Germinal center (tissue), 1 donor: ENCODE data around the gene MBD3L5.
"Not testable (repeated sequence)": the region's sequence is repeated elsewhere in the genome, so short reads cannot be mapped to it uniquely, and the experiment has no call there.

ENCODE experiments used
- DNase-seq: peaks from one replicate; pipeline ENCODE4 v3.0.0; 2012; ENCODE audit warnings: mixed read lengths, low spot score

Gene MBD3L5

GRCh38 chr19:7030278-7030677, at the start of gene MBD3L5:
Gene MBD3L5 (plus strand): TSS chr19:7030578. CDS start chr19:7030612, 34 bp downstream.
- not testable (repeated sequence) for DNase-seq

- no peak for DNase-seq
Measured at GRCh38 chr19:6983448-6983847, 46.9 kb upstream of the MBD3L5 start.

- DNase-seq = no peak
Measured at GRCh38 chr19:6987850-6988249, 42.5 kb upstream of the MBD3L5 start.

GRCh38 chr19:6988257-6988656, 42.1 kb upstream of the MBD3L5 start:
- DNase-seq = no peak

DNA sequence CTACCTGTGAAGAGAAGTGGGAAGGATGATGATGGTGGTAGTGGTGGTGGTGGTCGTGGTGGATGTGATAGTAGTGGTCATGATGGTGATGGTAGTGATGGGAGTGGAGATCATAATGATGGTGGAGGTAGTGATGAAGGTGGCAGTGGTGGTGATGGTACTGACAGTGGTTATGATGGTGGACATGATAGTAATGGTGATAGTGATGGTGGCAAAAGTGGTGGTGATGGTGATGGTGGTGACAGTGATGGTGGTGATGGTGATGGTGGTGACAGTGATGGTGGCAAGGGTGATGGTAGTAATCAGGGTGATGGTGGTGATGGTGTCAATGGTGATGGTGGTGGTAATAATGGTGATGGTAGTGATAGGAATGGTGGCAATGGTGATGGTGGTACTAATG, 35.3 kb upstream of the MBD3L5 start:
- DNase-seq = no peak

DNA sequence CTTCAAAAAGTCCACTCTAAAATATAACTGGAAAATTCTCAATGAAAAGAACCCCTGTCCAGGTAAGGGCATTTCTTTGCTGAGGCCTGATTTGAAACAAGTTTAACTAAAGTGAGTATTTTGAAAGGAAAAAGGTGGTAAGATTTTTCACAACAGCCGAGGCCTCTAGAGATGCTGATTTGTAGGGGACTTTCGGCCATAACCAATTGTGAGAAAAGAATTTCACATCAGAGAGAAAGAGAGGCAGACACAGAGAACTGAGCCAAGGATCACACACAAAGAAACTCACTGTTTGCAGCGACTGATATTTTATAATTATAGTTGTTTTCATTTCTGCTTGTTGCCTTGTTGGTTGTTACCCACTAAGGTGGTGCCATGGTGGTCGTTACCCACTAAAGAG, 33.6 kb upstream of the MBD3L5 start:
- no peak for DNase-seq

- no peak for DNase-seq
Measured at GRCh38 chr19:6997679-6998445, 32.5 kb upstream of the MBD3L5 start.

GRCh38 chr19:6999933-7000332, 30.4 kb upstream of the MBD3L5 start:
- no peak for DNase-seq

GRCh38 chr19:7000333-7000732, 30.0 kb upstream of the MBD3L5 start:
- no peak for DNase-seq

GRCh38 chr19:7000816-7001215, 29.6 kb upstream of the MBD3L5 start:
- no peak for DNase-seq

DNA sequence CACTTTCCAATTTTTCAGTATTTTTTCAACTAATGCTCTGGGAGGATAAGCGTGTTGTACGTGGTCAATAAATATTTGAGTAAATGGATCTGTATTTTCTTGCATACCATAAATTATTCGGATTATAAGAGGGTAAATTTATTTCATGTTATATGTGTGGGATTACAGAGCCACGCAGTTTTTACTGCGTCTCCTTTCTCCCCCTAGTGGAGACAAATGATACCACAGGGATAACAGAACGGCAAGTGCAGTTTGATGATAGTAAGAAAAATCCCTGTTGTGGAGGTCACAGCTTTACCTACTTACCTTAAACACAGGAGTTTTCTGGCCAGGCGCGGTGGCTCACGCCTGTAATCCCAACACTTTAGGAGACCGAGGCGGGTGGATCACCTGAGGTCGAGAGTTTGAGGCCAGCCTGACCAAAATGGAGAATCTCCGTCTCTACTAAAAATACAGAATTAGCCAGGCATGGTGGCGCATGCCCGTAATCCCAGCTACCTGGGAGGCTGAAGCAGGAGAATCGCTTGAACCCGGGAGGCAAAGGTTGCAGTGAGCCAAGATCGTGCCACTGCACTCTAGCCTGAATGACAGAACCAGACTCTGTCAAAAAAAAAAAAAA, 26.0 kb upstream of the MBD3L5 start:
- DNase-seq = no peak

DNA sequence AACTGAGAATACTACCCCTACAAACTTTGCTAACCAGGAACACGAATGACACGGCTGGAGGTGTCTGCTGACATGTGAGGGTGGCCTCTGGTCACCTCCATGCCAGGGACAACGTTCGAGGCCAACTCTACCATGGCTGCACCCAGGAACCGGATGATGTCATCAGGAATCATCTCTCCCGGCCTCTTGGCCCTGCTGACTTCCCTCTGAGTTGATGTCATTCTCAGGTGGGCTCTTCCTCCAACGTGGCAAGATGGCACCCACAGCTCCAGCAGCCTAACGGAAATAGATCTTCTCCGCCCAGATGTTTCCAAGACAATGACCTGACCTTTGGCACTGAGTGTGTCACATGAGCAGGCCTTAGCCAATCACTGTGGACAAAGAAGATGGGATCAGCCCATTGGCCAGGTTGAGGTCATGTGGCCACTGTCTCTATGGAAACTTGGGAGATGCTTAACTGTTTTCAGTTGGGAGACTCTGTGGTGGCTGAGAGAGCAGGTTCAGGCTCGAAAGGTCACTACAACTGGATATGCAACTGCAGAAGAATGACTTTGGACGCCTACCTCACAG, 24.2 kb upstream of the MBD3L5 start:
- no peak for DNase-seq

DNA sequence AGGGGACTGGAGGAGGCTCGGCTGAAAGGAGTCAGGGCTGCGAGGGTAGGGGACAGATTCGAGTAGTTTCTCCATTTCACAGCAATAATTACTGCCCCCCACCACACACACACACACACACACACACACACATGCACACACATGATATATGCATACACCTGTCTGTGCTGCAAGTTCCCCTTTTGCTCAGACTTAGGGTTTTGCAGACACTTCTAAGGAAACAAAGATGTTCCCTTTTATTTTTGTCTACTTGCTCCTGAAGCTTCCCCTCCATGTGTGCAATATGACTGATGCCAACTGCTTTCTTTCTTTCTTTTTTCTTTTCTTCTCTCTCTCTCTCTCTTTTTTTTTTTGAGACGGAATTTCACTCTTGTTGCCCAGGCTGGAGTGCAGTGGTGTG, 22.5 kb upstream of the MBD3L5 start:
- DNase-seq = no peak

DNA sequence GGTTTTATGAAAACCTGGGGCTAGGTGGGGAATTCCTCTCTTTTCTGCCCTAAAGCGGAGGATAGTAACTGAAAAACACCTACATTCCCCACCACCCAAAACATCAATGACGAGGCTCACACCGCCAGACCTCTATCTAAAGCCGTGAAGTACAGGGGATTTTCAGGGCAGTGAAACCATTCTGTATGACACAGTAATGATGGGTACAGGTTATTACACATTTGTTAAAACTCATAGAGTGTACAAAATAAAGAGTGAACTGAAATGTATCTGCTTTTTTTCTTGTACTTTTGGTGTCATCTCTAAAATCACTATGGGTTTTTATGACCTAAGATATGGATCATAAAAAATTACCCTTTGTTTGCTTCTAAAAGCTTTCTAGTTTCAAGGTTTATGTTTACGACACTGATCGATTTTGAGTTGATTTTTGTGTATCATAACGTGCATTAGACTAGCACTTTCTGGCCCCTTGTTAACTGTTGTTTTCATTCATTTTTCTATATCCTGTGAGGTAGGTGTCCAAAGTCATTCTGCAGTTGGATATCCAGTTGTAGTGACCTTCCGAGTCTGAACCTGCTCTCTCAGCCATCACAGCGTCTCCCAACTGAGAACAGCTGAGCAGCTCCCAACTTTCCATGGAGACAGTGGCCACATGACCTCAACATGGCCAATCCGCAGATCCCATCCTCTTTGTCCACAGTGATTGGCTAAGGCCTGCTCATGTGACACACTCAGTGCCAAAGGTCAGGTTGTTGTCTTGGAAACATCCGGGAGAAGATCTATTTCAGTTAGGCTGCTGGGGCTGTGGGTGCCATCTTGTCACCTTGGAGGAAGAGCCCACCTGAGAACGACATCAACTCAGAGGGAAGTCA, 19.4 kb upstream of the MBD3L5 start:
- DNase-seq = no peak

- DNase-seq = no peak
Measured at GRCh38 chr19:7013678-7014077, 16.7 kb upstream of the MBD3L5 start.

DNA sequence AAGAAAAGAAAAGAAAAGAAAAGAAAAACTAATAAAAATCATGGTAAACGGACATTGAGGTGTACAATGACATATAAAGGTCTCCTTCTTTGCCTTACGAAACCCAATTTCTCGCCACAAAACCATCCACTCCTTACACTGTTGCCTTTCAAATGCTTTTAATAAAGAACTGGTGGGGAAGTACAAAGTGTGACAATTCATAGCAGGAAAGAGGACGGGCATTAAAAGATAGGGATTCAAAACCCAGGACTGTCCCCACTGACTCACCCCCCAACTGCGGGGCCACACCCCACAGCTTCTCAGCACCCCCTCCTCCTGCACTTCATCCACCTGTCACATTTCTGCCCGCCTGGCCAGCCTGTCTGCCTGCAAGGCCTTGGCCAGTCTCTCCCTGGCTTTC, 11.6 kb upstream of the MBD3L5 start:
- no peak for DNase-seq

DNA sequence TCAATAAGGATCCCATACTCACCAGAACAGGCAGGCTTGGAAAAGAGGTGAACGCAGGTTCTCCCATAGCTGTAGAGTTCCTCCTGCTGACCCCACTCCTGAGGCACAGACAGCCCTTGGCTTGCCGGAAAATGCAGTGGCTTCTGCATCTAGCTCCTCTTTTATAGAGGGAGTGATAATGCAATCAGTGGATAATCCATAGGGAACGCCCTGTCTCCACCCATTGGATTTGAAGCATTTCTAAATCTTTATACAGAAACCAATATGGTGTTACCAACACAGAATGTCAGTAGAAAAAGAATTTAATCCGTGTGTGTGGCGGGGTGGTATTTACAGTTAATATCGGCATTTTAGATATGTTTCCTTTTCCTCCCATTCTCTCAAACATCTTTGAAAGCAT, 9.0 kb upstream of the MBD3L5 start, which contains the start of gene MBD3L2B:
Gene MBD3L2B (minus strand): TSS at position 101 of the 400 bp plus-strand sequence. CDS start 34 bp downstream, at position 67.
- not testable (repeated sequence) for DNase-seq

- DNase-seq = not testable (repeated sequence)
Measured at GRCh38 chr19:7028790-7029189, 1.6 kb upstream of the MBD3L5 start.

DNA sequence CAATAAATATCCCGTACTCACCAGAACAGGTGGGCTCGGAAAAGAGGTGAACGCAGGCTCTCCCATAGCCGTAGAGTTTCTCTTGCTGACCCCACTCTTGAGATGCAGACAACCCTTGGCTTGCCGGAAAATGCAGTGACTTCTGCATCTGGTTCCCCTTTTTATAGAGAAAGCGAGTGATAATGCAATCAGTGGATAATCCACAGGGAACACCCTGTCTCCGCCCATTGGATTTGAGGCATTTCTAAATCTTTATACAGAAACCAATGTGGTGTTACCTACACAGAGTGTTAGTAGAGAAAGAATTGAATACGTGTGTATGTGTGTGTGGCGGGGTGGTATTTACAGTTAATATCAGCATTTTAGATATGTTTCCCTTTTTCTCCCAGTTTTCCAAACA, 9.7 kb downstream of the MBD3L5 start, which contains the start of gene MBD3L4:
Gene MBD3L4 (minus strand): TSS at position 101 of the 400 bp plus-strand sequence. CDS start 35 bp downstream, at position 66.
- DNase-seq = not testable (repeated sequence)

DNA sequence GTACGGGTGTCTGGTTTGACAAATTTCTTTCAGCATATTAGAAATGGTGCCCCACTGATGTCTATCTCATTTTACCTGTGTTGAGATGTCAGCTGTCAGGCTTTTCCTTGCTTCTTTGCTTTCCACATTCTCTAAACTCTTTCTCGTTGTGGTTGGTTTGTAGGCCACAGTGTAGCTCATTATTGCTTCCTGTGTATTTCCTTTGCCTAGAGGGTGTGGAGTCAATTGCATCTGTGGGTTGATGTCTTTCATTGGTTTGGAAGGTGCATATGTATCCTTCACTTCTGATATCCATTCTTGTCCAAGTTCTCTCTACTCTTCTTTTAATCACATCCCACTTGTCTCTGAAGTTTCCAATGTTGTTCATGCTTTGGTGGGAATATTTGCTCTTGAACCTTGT, 11.2 kb downstream of the MBD3L5 start:
- DNase-seq = not testable (repeated sequence)

DNA sequence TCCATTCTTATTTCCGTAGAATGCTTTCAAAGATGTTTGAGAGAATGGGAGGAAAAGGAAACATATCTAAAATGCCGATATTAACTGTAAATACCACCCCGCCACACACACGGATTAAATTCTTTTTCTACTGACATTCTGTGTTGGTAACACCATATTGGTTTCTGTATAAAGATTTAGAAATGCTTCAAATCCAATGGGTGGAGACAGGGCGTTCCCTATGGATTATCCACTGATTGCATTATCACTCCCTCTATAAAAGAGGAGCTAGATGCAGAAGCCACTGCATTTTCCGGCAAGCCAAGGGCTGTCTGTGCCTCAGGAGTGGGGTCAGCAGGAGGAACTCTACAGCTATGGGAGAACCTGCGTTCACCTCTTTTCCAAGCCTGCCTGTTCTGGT, 18.6 kb downstream of the MBD3L5 start, which contains the start of gene MBD3L2:
Gene MBD3L2 (plus strand): TSS at position 301 of the 400 bp plus-strand sequence. CDS start 53 bp downstream, at position 354.
- DNase-seq = not testable (repeated sequence)

DNA sequence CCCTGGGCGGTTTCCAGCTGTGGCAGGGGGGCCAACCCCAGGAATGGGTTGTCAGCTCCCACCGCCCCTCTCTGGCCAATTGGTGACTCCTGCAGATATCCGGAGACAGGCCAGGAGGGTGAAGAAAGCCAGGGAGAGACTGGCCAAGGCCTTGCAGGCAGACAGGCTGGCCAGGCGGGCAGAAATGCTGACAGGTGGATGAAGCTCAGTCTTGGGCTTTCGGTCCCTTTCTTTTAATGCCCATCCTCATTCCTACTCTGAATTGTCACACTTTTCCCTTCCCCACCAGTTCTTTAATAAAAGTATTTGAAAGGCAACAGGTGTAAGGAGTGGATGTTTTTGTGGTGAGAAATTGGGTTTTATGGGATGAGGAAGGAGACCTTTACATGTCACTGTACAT, 21.0 kb downstream of the MBD3L5 start:
- DNase-seq = not testable (repeated sequence)
